GM18520 (cell line): ENCODE data around the gene MRPL19.

ENCODE experiments used
- ATAC-seq: cut with Tn5 transposase; IDR thresholded peaks from one replicate; pipeline ENCODE4 v1.9.1; 2021; ENCODE audit not compliant: unreplicated experiment

MRPL19 gene

GRCh38 chr2:75728614-75729419, 82.2 kb downstream of the MRPL19 start:
- no peak for ATAC-seq

GRCh38 chr2:75729861-75730260, 83.3 kb downstream of the MRPL19 start:
- no peak for ATAC-seq

DNA sequence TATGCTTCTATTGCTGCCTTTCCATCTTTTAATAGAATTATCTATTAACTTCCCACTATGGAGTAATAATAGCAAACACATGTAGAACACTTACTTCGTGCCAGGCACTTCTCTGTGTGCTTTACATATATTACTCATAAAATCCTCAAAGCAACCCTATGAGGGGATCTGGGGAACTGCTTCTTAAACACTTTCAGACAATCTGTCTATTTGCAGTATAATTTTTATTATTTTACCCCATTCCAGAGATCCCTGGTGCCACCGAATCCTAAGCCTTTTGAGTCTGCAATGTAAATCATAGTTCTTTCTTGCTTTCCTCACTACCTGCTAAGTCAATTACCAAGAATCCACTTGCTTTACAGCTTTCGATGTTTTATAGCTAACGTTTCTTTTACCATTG, 89.7 kb downstream of the MRPL19 start:
- ATAC-seq: no peak

GRCh38 chr2:75737961-75738360, 91.4 kb downstream of the MRPL19 start:
- no peak for ATAC-seq
